DND-41 (cell line): ENCODE data around the gene HHLA2.

Experiments
- EZH2 ChIP-seq: IDR thresholded peaks from 3 replicates; pipeline ENCODE4 v1.6.1; 2012; ENCODE audit warnings: borderline replicate concordance, low read depth, mild to moderate bottlenecking, moderate library complexity, low read length, inconsistent platforms; ENCODE audit not compliant: severe bottlenecking
- TF ChIP-seq, protein P1 (sequence below): IDR thresholded peaks from 2 replicates; pipeline ENCODE4 v1.5.1; 2012; ENCODE audit warnings: borderline replicate concordance, low read length, moderate library complexity, mild to moderate bottlenecking; ENCODE audit not compliant: poor library complexity, severe bottlenecking; ENCODE audit errors: extremely low read depth

DNA sequence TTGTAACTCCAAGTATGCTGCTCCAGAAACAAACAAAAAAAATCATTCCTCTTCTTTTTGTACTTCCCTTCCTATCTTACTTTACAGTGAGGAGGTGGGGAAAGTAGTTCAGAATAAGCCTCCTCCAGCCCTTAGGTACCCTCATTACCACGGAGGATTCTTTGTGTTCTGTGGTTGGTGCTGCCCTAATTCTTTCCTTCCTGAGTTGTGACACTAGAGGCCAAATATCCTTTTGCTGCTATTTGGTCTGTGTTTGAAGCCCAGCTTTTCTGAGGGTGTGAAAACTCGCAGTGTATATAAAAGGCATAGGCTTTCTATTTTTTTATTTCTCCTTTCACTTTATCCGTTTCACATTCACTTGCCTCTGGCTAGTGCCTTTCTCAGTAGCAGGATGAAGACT is 98.2 kb downstream of the HHLA2 start:
- TF ChIP-seq, protein P1, sequence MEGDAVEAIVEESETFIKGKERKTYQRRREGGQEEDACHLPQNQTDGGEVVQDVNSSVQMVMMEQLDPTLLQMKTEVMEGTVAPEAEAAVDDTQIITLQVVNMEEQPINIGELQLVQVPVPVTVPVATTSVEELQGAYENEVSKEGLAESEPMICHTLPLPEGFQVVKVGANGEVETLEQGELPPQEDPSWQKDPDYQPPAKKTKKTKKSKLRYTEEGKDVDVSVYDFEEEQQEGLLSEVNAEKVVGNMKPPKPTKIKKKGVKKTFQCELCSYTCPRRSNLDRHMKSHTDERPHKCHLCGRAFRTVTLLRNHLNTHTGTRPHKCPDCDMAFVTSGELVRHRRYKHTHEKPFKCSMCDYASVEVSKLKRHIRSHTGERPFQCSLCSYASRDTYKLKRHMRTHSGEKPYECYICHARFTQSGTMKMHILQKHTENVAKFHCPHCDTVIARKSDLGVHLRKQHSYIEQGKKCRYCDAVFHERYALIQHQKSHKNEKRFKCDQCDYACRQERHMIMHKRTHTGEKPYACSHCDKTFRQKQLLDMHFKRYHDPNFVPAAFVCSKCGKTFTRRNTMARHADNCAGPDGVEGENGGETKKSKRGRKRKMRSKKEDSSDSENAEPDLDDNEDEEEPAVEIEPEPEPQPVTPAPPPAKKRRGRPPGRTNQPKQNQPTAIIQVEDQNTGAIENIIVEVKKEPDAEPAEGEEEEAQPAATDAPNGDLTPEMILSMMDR, result no peak
- no peak for TF ChIP-seq EZH2
